IPS-11a (cell line): ENCODE results near the gene NHSL2.

ENCODE experiments used
- H3K4me3 ChIP-seq: one replicate; pipeline ENCODE4 v1.5.1; 2013; ENCODE audit warnings: low read depth, low read length, control low read depth

NHSL2 gene

DNA sequence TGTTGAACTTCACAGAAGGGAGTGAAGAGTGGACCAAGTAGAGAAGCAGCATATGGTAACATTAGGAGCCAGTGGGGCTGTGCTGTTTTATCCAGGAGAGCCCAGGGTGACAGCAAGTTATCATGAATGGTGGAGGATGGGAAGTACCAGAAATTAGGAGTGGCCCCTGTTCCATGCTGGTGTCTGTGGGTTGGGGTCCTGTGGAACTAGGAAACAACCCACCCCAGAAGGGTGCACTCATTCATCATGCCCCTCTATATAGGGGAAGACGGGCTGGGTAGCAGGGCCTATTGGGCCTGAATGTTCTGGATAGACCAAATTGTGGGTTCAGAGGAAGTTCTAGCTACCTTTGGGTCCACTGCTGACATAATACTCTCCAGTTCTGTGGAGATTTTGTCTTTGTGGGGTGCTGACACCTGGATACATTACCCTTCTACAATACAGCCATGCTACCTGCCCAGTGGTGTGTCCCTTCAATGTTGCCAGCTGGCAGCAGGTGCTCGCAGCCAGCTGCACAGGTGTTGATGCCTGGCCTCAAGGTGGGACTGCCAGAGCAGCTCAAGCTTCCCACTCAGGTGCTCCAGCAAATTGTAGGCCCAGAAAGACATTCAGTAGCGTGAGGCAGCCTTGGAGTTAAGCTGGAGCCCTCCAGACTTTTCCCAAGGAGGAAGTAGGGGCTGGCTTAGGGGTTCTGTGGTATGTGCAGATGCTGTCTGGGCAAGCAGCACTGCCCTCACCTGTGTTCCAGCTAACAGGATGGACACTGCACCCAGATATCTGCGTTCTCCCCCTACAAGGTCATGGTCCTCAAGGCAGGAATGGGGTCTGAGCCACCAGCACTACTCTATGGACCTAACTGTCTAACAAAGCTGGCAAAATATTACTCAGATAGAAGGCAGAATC, 106.5 kb downstream of the NHSL2 start:
- H3K4me3 ChIP-seq: no peak overlapping the region

DNA sequence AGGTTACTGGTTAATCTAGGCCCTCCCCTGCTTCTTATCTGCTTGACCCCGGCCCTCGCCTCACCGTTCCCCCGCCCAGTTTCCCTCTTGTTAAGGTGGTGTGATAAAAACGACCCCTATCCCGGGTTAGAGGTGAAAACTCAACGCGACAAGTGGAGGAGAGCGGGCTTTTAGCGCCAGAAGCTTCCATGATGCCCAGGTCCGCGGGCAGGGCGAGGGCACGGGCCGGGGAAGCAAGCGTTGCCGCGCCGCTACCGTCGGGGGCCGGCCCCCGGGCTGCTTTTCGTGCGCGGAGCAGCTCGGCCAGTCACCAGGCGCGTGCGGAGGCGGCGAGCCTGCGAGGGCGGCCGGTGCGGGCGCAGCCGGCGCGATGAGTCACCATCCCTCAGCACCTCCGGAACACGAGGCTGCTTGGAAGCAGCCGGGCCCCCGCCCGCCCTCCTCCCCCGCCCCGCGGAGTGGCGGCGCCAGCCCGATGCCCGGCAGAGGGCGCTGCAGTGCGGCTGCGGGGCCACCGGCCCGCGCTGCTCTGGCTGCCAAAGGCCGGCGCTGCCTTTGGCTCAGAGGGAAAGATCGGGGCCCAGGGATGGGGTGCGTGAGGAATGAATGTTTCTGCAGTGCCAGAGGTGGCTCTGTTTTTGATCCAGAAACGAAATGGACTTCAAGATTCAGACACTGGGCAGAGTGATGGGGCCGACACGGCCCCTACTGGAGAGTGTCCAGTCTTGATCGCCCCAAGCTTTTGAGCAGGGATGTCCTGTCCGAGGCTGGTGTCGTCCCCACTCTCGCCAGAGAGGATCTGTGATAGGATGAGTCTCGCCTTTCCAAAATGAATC, 107.8 kb downstream of the NHSL2 start:
- H3K4me3 ChIP-seq: no peak overlapping the region

DNA sequence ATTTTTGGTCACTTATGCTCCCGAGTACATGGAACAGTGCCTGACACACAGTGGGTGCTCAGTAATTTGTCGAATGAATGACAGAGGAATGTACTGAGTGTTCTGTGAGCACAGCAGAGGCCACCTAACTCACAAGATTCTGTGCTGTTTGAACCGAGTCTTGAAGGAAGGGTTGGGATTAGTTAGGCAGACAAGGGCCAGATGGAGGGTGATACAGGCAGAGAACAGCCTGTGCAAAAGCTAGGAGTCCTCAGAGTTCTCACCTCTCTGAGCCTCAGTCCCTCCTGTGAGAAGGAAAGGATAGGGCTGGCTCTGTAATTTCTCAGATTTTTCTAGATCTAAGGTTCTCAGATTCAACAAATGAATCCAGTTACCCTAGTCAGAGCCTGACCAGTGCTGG, 108.8 kb downstream of the NHSL2 start:
- no peak overlapping the region for H3K4me3 ChIP-seq

- H3K4me3 ChIP-seq: no peak overlapping the region
Measured at GRCh38 chrX:72020204-72020603, 109.6 kb downstream of the NHSL2 start.

- H3K4me3 ChIP-seq: no peak overlapping the region
Measured at GRCh38 chrX:72020788-72021187, 110.1 kb downstream of the NHSL2 start.

- H3K4me3 ChIP-seq: no peak overlapping the region
Measured at GRCh38 chrX:72021975-72022374, 111.3 kb downstream of the NHSL2 start.

DNA sequence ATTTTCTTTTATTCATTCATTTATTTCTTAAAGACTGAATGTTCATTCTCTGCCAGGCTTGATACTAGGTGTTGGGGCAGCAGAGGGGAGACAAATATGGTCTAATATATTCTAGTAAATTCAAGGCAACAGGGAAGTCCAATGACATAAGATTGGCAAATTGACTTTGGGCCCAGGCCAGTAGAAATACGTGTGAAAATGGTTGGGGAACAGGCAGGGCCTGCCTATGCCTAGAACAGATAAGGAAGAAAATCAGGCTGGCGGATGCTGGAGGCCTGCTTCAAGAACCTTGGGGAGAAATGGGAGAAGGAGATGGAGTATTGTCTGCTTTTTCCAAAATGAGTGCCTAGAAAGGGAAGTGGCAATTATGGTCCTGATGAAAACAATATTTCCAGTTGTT, 112.4 kb downstream of the NHSL2 start:
- no peak overlapping the region for H3K4me3 ChIP-seq

DNA sequence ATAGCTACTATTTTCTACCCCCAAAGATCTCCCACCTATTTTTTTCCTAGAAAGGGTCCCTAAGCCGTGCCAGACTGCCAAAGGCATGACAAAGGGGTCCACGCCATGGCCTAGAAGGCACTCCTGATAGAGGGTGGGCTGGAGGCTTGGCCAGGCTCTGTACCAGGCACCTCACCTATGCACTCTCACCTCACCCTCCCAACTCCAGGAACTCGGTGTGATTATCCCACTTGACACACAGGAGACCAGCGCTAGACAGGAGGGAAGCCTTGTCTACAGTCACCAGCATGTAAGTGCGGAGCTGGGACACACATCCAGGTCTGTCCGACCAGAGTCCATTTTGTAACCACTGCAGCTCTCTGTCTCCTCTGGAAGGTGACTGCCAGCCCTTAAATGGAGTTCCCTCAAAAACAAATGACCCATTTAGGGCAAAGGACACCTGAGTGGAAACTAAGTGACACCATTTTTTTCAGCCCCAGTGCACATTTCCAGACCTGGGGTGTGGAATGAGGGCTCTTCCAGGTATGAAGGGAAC, 114.7 kb downstream of the NHSL2 start:
- no peak overlapping the region for H3K4me3 ChIP-seq

DNA sequence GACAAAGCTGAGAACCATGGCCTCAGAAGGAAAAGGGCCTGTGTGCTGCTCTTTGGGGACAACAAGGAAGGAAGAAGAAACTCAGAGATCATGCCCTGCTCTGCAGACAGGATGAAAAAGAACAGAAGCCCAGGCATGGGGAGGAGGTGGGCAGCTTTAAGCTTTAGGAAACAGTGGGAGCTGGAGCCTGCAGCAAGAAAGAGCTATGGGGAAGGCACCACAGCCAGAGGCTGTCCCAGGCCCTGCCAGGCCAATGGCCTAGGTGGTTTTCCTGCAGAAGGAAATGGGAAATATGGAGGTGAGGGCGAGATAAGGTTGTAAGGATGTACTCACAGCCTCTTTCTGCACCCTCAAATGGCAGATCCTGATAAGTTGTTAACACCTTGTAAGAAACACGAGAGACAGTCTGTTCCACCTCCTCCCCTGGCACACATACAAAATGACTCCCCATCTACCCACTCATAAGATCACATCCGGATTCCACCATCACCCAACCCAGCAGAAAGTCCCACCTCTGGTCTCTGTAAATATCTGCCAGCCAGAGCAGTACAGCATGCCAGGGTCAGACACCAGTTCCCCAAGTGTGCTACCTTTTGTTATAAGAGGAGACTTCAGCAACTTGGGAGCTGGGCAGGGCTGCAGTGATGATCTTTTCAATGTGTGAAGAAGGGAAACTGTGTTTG, 115.8 kb downstream of the NHSL2 start:
- H3K4me3 ChIP-seq: no peak overlapping the region

DNA sequence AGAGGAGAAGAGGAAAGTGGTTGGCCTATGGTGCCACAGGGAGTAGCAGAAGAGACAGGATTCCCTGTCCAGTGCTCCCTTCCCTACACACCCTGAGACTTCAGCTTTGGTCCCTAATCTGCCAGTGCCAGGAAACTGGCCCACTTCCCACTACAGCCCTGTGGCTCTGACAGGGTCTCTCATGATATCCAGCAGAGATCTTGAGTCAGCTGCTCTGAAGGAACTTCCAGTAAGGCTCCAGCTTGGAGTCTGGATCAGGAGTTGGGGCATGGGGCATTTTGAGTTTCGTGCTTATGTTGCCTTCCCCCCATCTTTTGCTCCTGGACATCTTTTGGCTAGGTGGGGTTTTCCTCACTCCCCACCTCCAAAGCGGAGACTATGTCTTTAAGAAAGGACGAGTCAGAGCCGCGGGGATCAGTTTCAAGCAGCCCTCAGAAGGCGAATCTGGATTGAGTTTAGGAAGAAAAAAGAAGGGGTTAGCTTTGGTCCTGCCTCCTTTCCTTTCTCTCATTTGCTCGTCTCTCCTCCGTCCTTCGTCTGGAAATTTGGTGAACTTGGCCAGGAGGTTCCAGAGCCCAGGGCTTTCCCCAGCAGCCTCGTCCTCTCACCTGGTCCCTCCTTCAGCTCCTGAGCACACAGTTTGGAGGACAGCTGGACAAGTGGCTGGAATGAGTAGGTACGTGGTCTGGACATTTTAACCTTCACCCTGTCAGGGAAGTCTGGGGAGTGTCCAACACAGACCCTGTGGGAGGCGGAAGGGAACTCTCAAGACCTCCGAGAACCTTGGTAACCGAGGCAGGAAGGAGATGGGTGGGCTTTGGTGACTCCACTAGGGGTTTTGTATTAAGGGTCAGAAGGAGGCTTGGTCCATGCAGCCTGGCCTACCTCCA, 116.6 kb downstream of the NHSL2 start:
- no peak overlapping the region for H3K4me3 ChIP-seq

GRCh38 chrX:72027914-72028307, 117.3 kb downstream of the NHSL2 start:
- no peak overlapping the region for H3K4me3 ChIP-seq

- H3K4me3 ChIP-seq: no peak overlapping the region
Measured at GRCh38 chrX:72028701-72029470, 118.2 kb downstream of the NHSL2 start.

DNA sequence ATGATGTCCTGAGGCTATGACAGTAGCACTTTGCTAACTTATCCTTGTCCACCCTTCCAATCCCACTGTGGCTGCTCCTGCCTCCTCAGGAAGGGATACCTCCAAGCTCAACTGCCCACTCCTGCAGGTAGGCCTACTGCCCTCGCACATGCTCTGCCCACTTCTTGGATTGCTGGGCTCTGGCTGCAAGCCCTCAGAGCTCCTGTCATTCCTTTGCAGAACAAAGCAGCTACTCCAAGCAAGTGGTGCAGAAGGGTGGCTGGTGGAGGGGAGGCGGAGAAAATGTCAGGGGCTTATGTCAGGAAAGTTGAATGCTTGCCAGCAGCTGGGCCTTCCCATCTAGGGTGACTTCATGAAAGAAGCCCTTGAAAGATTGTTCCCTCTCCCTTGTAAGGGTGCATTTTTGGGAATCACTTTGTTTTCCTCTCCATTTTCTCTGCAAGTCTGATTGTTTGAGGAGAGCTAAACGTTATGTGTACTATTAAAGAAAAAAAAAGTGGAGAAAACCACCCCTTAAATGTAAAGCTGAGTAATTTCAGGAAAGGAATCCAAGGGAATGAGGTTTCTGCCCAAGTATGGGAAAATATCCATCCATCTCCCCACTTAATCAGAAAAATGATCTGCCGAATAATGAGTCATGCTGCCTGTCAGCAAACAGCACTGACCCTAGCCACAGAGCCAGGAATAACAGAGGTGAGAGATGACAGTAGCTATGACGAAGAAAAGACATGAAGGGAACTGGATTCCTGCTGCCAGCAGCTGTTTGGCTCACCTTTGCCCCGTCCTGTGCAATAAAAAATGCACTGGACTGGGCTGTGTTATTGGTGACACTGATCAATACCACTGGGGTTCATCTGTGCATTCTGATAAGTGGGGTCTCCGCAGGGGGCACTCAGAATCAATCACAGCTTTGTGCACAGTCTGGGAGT, 119.1 kb downstream of the NHSL2 start:
- H3K4me3 ChIP-seq: no peak overlapping the region

GRCh38 chrX:72030431-72030830, 119.8 kb downstream of the NHSL2 start:
- H3K4me3 ChIP-seq: no peak overlapping the region

DNA sequence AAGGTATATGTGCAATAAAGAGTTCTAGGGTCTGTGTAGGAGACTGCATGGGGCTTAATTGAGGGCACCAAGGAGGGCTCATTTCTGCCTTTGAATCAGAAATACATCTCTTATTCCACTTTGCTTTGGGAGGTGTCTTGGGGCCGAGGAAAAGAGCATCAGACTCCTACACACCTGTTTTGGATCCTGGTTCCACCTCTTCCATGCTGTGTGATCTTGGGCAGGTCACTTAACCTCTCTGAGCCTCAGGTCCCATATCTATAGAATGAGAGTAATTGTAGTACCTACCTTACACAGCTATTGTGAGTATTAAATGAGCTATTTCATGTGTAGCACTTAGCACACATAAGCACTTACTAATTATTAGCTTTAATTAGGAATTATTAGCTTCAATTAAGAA, 120.5 kb downstream of the NHSL2 start:
- no peak overlapping the region for H3K4me3 ChIP-seq

DNA sequence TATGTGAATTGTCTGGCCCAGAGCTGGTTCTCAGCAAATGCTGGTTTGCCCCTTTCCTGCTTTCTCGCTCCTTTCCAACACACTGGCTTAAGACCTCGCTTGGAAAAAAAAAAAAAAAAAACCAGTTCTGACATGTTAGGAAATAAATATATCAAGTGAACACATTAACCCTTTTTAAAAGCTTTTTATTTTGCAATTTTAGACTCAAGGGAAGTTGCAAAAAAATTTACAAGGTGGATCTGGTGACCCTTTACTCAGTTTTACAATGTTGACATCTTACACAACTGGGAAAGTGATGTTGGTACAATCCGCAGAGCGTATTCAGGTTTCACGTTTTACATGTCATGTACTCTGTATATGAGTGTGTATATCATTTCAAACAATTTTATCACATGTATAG, 121.0 kb downstream of the NHSL2 start:
- H3K4me3 ChIP-seq: no peak overlapping the region

GRCh38 chrX:72037601-72038000, 127.0 kb downstream of the NHSL2 start:
- no peak overlapping the region for H3K4me3 ChIP-seq

- H3K4me3 ChIP-seq: no peak overlapping the region
Measured at GRCh38 chrX:72038016-72038415, 127.4 kb downstream of the NHSL2 start.
